IMR-90 (cell line): ENCODE measurements around the gene ZNF26. TPM values are rescaled to one million over a fixed set of nuclear protein-coding genes. Genes with fewer than 3 reads are reported as not detected.

Source experiments
- ATAC-seq: fragments of 200-7000 bp; cut with Tn5 transposase; 2 replicates; pipeline ENCODE4 v1.9.1; 2020; ENCODE audit warnings: low read depth, mild to moderate bottlenecking, moderate library complexity
- BruUV-seq: library from RNA; stranded (reverse); fragments of 400-500 nt; replicated peaks from 2 replicates; lab custom pipeline; 2021; lab: Mats Ljungman, UMichigan
- CTCF ChIA-PET: fragments of 300-600 bp; formaldehyde crosslinking; extraction: SDS; loops from one replicate; lab custom pipeline; 2021; ENCODE audit warnings: antibody characterized with exemption; lab: Yijun Ruan, JAX
- POLR2A ChIA-PET: fragments of 300-600 bp; sonication (Branson Sonifier 250); formaldehyde crosslinking; loops from one replicate; lab custom pipeline; 2022; ENCODE audit warnings: antibody characterized with exemption; ENCODE audit not compliant: unreplicated experiment; lab: Charles Lee
- DNase-seq: peaks from one replicate; pipeline ENCODE4 v3.0.0; 2013
- H2AFZ ChIP-seq: replicated peaks from 2 replicates; pipeline ENCODE3; 2013; ENCODE audit warnings: low read length, mild to moderate bottlenecking; ENCODE audit not compliant: poor library complexity
- H2AK5ac ChIP-seq: 2 replicates; pipeline ENCODE4 v1.6.1; 2013; ENCODE audit warnings: low read depth, low read length, inconsistent platforms
- H2AK9ac ChIP-seq: replicated peaks from 2 replicates; pipeline ENCODE3; 2013; ENCODE audit warnings: mild to moderate bottlenecking, low read depth, low read length, moderate library complexity; ENCODE audit not compliant: poor library complexity
- H2BK120ac ChIP-seq: 2 replicates; pipeline ENCODE4 v1.6.1; 2013; ENCODE audit warnings: low read depth, low read length, inconsistent platforms
- H2BK15ac ChIP-seq: 3 replicates; pipeline ENCODE4 v1.6.1; 2013; ENCODE audit warnings: low read depth, low read length, inconsistent platforms
- H2BK20ac ChIP-seq: 2 replicates; pipeline ENCODE4 v1.6.1; 2013; ENCODE audit warnings: low read depth, mild to moderate bottlenecking, inconsistent platforms, low read length, moderate library complexity
- H2BK5ac ChIP-seq: 2 replicates; pipeline ENCODE4 v1.6.1; 2013; ENCODE audit warnings: mild to moderate bottlenecking, low read depth, low read length, inconsistent platforms; ENCODE audit not compliant: poor library complexity, severe bottlenecking
- H3K14ac ChIP-seq: replicated peaks from 2 replicates; pipeline ENCODE4 v1.6.1; 2013; ENCODE audit warnings: low read depth, low read length, inconsistent platforms
- H3K18ac ChIP-seq: 2 replicates; pipeline ENCODE4 v1.6.1; 2013; ENCODE audit warnings: low read depth, low read length, control low read depth
- H3K23ac ChIP-seq: 2 replicates; pipeline ENCODE4 v1.6.1; 2013; ENCODE audit warnings: low read depth, low read length, inconsistent platforms
- H3K27ac ChIP-seq: 2 replicates; pipeline ENCODE4 v1.5.1; 2013; ENCODE audit warnings: mild to moderate bottlenecking, control low read depth, low read length; ENCODE audit not compliant: insufficient read depth
- H3K27me3 ChIP-seq: 2 replicates; pipeline ENCODE4 v1.6.1; 2013; ENCODE audit warnings: low read length; ENCODE audit not compliant: control insufficient read depth, insufficient read depth
- H3K36me3 ChIP-seq: 2 replicates; pipeline ENCODE4 v1.6.1; 2013; ENCODE audit warnings: low read length, mixed read lengths; ENCODE audit not compliant: control insufficient read depth, insufficient read depth
- H3K4ac ChIP-seq: 2 replicates; pipeline ENCODE4 v1.6.1; 2013; ENCODE audit warnings: low read depth, low read length, inconsistent platforms
- H3K4me1 ChIP-seq: 2 replicates; pipeline ENCODE4 v1.6.1; 2013; ENCODE audit warnings: low read length, mixed read lengths; ENCODE audit not compliant: control insufficient read depth, insufficient read depth
- H3K4me2 ChIP-seq: 2 replicates; pipeline ENCODE4 v1.6.1; 2013; ENCODE audit warnings: low read depth, mild to moderate bottlenecking, control low read depth, low read length, moderate library complexity
- H3K4me3 ChIP-seq: 2 replicates; pipeline ENCODE4 v1.5.1; 2013; ENCODE audit warnings: low read depth, mild to moderate bottlenecking, control low read depth, low read length, moderate library complexity; ENCODE audit not compliant: insufficient read depth
- H3K56ac ChIP-seq: 2 replicates; pipeline ENCODE4 v1.6.1; 2013; ENCODE audit warnings: low read length, inconsistent platforms; ENCODE audit not compliant: insufficient read depth; ENCODE audit errors: extremely low read depth
- H3K79me1 ChIP-seq, 2 experiments: 2 replicates each; pipeline ENCODE4 v1.6.1; 2013; ENCODE audit warnings: low read length in 2 of 2, inconsistent platforms in 1 of 2, low read depth in 1 of 2
- H3K9ac ChIP-seq: 2 replicates; pipeline ENCODE4 v1.6.1; 2013; ENCODE audit warnings: low read depth, low read length, control low read depth
- H3K9me1 ChIP-seq: 2 replicates; pipeline ENCODE4 v1.6.1; 2013; ENCODE audit warnings: low read length, inconsistent platforms; ENCODE audit not compliant: insufficient read depth
- H3K9me3 ChIP-seq: 2 replicates; pipeline ENCODE4 v1.6.1; 2013; ENCODE audit warnings: low read length; ENCODE audit not compliant: control insufficient read depth, insufficient read depth
- H4K20me1 ChIP-seq: 2 replicates; pipeline ENCODE4 v1.6.1; 2013; ENCODE audit warnings: low read length, inconsistent platforms; ENCODE audit not compliant: insufficient read depth
- H4K5ac ChIP-seq: 2 replicates; pipeline ENCODE4 v1.6.1; 2013; ENCODE audit warnings: mild to moderate bottlenecking, low read depth, low read length, control low read depth
- H4K8ac ChIP-seq, 2 experiments: 2 replicates each; pipeline ENCODE4 v1.6.1; 2013; ENCODE audit warnings: low read depth in 2 of 2, low read length in 2 of 2, control low read depth in 1 of 2, inconsistent platforms in 1 of 2
- H4K91ac ChIP-seq: 2 replicates; pipeline ENCODE4 v1.6.1; 2013; ENCODE audit warnings: low read depth, low read length, inconsistent platforms; ENCODE audit not compliant: insufficient read depth
- CEBPB ChIP-seq: IDR thresholded peaks from 2 replicates; pipeline ENCODE4 v1.6.1; 2012; ENCODE audit warnings: low read depth, low read length, improper control_type of control experiment
- CHD1 ChIP-seq: IDR thresholded peaks from 2 replicates; pipeline ENCODE4 v1.6.1; 2012; ENCODE audit warnings: low read depth, low read length, improper control_type of control experiment
- MAFK ChIP-seq: IDR thresholded peaks from 2 replicates; pipeline ENCODE4 v1.6.1; 2012; ENCODE audit warnings: low read depth, low read length, improper control_type of control experiment
- MAZ ChIP-seq: IDR thresholded peaks from 2 replicates; pipeline ENCODE4 v1.6.1; 2012; ENCODE audit warnings: low read depth, mild to moderate bottlenecking, low read length, improper control_type of control experiment, moderate library complexity, borderline replicate concordance
- MXI1 ChIP-seq: IDR thresholded peaks from 2 replicates; pipeline ENCODE4 v1.6.1; 2012; ENCODE audit warnings: low read depth, mild to moderate bottlenecking, low read length, moderate library complexity, borderline replicate concordance
- NFE2L2 ChIP-seq: fragments of 150-350 bp; IDR thresholded peaks from 2 replicates; pipeline ENCODE4 v1.6.1; 2016; ENCODE audit warnings: low read depth, mild to moderate bottlenecking, low read length
- RAD21 ChIP-seq: IDR thresholded peaks from 2 replicates; pipeline ENCODE4 v1.6.1; 2012; ENCODE audit warnings: low read length, improper control_type of control experiment
- RCOR1 ChIP-seq: IDR thresholded peaks from 2 replicates; pipeline ENCODE4 v1.6.1; 2012; ENCODE audit warnings: mild to moderate bottlenecking, low read length, improper control_type of control experiment; ENCODE audit not compliant: insufficient replicate concordance
- SMC3 ChIP-seq: fragments of 150-350 bp; IDR thresholded peaks from 2 replicates; pipeline ENCODE4 v1.6.1; 2016; ENCODE audit warnings: low read depth, mild to moderate bottlenecking, antibody characterized with exemption, low read length, moderate library complexity
- WGBS, 2 experiments: methylation state at CpG; one replicate each; pipeline versions ENCODE4 v1.1.5 to v1.1.7; 2013; ENCODE audit warnings: missing lambda C conversion rate in 2 of 2; ENCODE audit not compliant: insufficient read length in 1 of 2; ENCODE audit errors: extremely low coverage in 2 of 2; 5-methylcytosine and 5-hydroxymethylcytosine counted together
- dilution Hi-C: fragments of 300-500 bp; cut with HindIII; formaldehyde crosslinking; loops from one replicate; pipeline ENCODE4 v1.14.3; 2018; ENCODE audit warnings: low sequenced_read_pairs; ENCODE audit not compliant: unreplicated experiment
- in situ Hi-C: fragments of 300-500 bp; cut with MboI; formaldehyde crosslinking; loops from 3 replicates; pipeline ENCODE4 v1.14.3; 2019; ENCODE audit warnings: low sequenced_read_pairs, inconsistent platforms, mixed read lengths
- intact Hi-C: fragments of 100-400 bp; cut with micrococcal nuclease; formaldehyde crosslinking; loops from 2 replicates; pipeline ENCODE4 v1.10.0; 2022
- polyA plus RNA-seq, 3 experiments: library from polyadenylated mRNA; depleted of rRNA; stranded (reverse); fragments of >200 nt; gene quantifications; 2 replicates each; pipeline ENCODE4 v1.2.3, GENCODE V29; 2012; ENCODE audit warnings: low replicate concordance in 1 of 3
- total RNA-seq: library from RNA; depleted of rRNA; stranded (reverse); fragments of >200 nt; gene quantifications from 2 replicates; pipeline ENCODE4 v1.2.3, GENCODE V29; 2012
- TF ChIP-seq, protein P1 (sequence below): fragments of 150-350 bp; IDR thresholded peaks from 2 replicates; pipeline ENCODE4 v1.6.1; 2017; ENCODE audit warnings: mild to moderate bottlenecking, antibody characterized with exemption, low read length, low read depth
- TF ChIP-seq, protein P2 (sequence below): conservative IDR thresholded peaks from 2 replicates; pipeline ENCODE4 v1.5.1; 2012; ENCODE audit warnings: mild to moderate bottlenecking, low read depth, low read length, improper control_type of control experiment

ZNF26 gene
- total and polyA plus RNA-seq, 2 of the 4 experiments (the other 2 are of a cell fraction): 6.3 to 11.8 TPM

DNA sequence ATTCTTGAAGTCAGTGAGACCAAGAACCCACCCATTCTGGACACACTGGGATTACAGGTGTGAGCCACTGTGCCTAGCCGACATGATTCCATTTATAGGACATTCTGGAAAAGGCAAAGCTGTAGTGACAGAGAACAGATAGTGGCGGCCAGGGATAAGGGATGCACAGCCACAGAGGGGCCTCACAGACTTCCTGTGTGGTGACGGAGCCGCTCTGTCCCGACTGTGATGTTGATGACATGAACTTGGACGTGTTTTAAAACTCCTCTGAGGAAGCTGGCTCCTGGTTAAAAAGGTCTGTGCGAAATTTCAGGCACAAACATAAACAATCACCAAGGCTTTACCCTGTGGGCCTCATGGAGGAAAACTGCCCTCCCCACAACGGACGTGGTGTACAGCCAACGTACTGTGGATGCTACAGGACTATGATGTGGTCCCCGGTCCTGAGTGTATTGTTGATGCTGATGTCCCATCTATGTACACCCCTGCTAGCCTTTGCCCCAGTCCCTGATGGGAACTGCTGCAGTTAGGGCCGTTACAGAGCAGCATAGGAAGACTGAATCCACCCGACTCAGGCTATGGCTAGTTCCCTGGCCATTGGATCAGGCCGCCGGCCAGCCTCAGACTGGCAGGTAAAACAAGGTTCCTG, 46.0 kb upstream of the ZNF26 start:
- Histone ChIP-seq H4K20me1 (no peaks in the 10 kb centered on the region), H4K5ac (no peak overlapping the region), H3K9me3 (peaks cover 59% of the 10 kb centered on the region), H3K9ac (no peak overlapping the region), H2AK9ac (no peak overlapping the region), H4K91ac (no peak overlapping the region), H3K4ac (no peak overlapping the region), H3K79me1 (no peaks in the 10 kb centered on the region; a peak in 1 of 4 replicates), H3K9me1 (no peaks in the 10 kb centered on the region), H3K4me1 (no peaks in the 10 kb centered on the region), H2BK20ac (no peak overlapping the region), H2BK120ac (no peak overlapping the region), H3K36me3 (peaks cover 45% of the 10 kb centered on the region), H3K4me3 (no peak overlapping the region), H3K27ac (no peak overlapping the region), H3K4me2 (no peak overlapping the region), H2BK15ac (no peak overlapping the region), H4K8ac (no peak overlapping the region), H3K14ac (no peak overlapping the region), H3K27me3 (no peaks in the 10 kb centered on the region), H2BK5ac (no peak overlapping the region), H3K23ac (no peak overlapping the region), H2AK5ac (no peak overlapping the region), H3K18ac (no peak overlapping the region), H3K56ac (no peak overlapping the region), H2AFZ (no peak overlapping the region)
- intact Hi-C loops: no loop called here
- in situ Hi-C loops: no loop called here
- POLR2A ChIA-PET: no interaction called here
- CTCF ChIA-PET: no interaction called here
- no peak for ATAC-seq
- DNase-seq: no peak
- no TSS peak for BruUV-seq
- no peak for TF ChIP-seq NFE2L2
- no peak for TF ChIP-seq MAFK
- no peak for TF ChIP-seq CHD1
- no peak for TF ChIP-seq CEBPB
- TF ChIP-seq, protein P1, sequence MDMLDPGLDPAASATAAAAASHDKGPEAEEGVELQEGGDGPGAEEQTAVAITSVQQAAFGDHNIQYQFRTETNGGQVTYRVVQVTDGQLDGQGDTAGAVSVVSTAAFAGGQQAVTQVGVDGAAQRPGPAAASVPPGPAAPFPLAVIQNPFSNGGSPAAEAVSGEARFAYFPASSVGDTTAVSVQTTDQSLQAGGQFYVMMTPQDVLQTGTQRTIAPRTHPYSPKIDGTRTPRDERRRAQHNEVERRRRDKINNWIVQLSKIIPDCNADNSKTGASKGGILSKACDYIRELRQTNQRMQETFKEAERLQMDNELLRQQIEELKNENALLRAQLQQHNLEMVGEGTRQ: no peak
- no peak for TF ChIP-seq MAZ
- no peak for TF ChIP-seq MXI1
- TF ChIP-seq SMC3: no peak
- TF ChIP-seq RCOR1: no peak
- TF ChIP-seq RAD21: no peak
- TF ChIP-seq, protein P2, sequence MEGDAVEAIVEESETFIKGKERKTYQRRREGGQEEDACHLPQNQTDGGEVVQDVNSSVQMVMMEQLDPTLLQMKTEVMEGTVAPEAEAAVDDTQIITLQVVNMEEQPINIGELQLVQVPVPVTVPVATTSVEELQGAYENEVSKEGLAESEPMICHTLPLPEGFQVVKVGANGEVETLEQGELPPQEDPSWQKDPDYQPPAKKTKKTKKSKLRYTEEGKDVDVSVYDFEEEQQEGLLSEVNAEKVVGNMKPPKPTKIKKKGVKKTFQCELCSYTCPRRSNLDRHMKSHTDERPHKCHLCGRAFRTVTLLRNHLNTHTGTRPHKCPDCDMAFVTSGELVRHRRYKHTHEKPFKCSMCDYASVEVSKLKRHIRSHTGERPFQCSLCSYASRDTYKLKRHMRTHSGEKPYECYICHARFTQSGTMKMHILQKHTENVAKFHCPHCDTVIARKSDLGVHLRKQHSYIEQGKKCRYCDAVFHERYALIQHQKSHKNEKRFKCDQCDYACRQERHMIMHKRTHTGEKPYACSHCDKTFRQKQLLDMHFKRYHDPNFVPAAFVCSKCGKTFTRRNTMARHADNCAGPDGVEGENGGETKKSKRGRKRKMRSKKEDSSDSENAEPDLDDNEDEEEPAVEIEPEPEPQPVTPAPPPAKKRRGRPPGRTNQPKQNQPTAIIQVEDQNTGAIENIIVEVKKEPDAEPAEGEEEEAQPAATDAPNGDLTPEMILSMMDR: no peak
- dilution Hi-C loops: no loop called here
- WGBS, 2 experiments: no CpG with 5 or more reads among the region's 15 CpGs
